GM23248 (cell line): ENCODE measurements around the gene ECSCR. TPM values are rescaled to one million over a fixed set of nuclear protein-coding genes. Genes with fewer than 3 reads are reported as not detected.

ENCODE experiments used
- DNase-seq: peaks from one replicate; pipeline ENCODE4 v3.0.0-alpha.2; 2015
- H2AFZ ChIP-seq: fragments of 200-600 bp; sonication (generic); 2 replicates; pipeline ENCODE4 v1.6.1; 2016; ENCODE audit warnings: antibody characterized with exemption
- H3F3A ChIP-seq: fragments of 200-600 bp; sonication (generic); 2 replicates; pipeline ENCODE4 v1.6.1; 2016; ENCODE audit warnings: mild to moderate bottlenecking, antibody characterized with exemption, mixed run types; ENCODE audit not compliant: insufficient read depth
- H3K27ac ChIP-seq: fragments of 200-600 bp; sonication (generic); 2 replicates; pipeline ENCODE4 v1.5.1; 2016; ENCODE audit warnings: mild to moderate bottlenecking
- H3K27me3 ChIP-seq: fragments of 200-600 bp; sonication (generic); replicated peaks from 2 replicates; pipeline ENCODE4 v1.6.1; 2016; ENCODE audit warnings: mild to moderate bottlenecking; ENCODE audit not compliant: insufficient read depth
- H3K36me3 ChIP-seq: fragments of 200-600 bp; sonication (generic); 2 replicates; pipeline ENCODE4 v1.6.1; 2016; ENCODE audit warnings: low read depth, mild to moderate bottlenecking
- H3K4me1 ChIP-seq: fragments of 200-600 bp; sonication (generic); 2 replicates; pipeline ENCODE4 v1.6.1; 2016; ENCODE audit warnings: mild to moderate bottlenecking; ENCODE audit not compliant: insufficient read depth
- H3K4me2 ChIP-seq: fragments of 200-600 bp; sonication (generic); one replicate; pipeline ENCODE4 v1.6.1; 2016; ENCODE audit warnings: mild to moderate bottlenecking; ENCODE audit not compliant: unreplicated experiment
- H3K4me3 ChIP-seq: fragments of 200-600 bp; sonication (generic); 2 replicates; pipeline ENCODE4 v1.5.1; 2016; ENCODE audit warnings: mild to moderate bottlenecking
- H3K79me2 ChIP-seq: fragments of 200-600 bp; sonication (generic); 2 replicates; pipeline ENCODE4 v1.6.1; 2016; ENCODE audit warnings: mild to moderate bottlenecking; ENCODE audit not compliant: insufficient read depth
- H3K9ac ChIP-seq: fragments of 200-600 bp; sonication (generic); 2 replicates; pipeline ENCODE4 v1.6.1; 2016; ENCODE audit warnings: mild to moderate bottlenecking
- H3K9me2 ChIP-seq: fragments of 200-600 bp; sonication (generic); 2 replicates; pipeline ENCODE4 v1.6.1; 2016; ENCODE audit warnings: mixed run types, mild to moderate bottlenecking, moderate library complexity; ENCODE audit not compliant: insufficient read depth
- H3K9me3 ChIP-seq: fragments of 200-600 bp; sonication (generic); one replicate; pipeline ENCODE4 v1.6.1; 2017; ENCODE audit warnings: low read depth
- H4K20me1 ChIP-seq: fragments of 200-600 bp; sonication (generic); 2 replicates; pipeline ENCODE4 v1.6.0; 2016; ENCODE audit not compliant: insufficient read depth
- EZH2 ChIP-seq: fragments of 200-600 bp; sonication (generic); IDR thresholded peaks from 2 replicates; pipeline ENCODE4 v1.6.1; 2018; ENCODE audit warnings: antibody characterized with exemption, mild to moderate bottlenecking; ENCODE audit not compliant: insufficient read depth, poor library complexity, severe bottlenecking
- EZH2phosphoT487 ChIP-seq: fragments of 200-600 bp; sonication (generic); IDR thresholded peaks from 2 replicates; pipeline ENCODE4 v1.6.1; 2018; ENCODE audit warnings: antibody characterized with exemption, moderate library complexity, mild to moderate bottlenecking, low read depth; ENCODE audit not compliant: insufficient read depth
- WGBS, 2 experiments: methylation state at CpG; one replicate each; pipeline ENCODE4 v1.1.6; 2015 to 2017; ENCODE audit warnings: low lambda C conversion rate in 2 of 2, low coverage in 1 of 2; ENCODE audit errors: missing lambda C conversion rate in 2 of 2; 5-methylcytosine and 5-hydroxymethylcytosine counted together
- in situ Hi-C: fragments of 300-500 bp; cut with MboI; formaldehyde crosslinking; loops from 2 replicates; pipeline ENCODE4 v1.15.0; 2020
- polyA plus RNA-seq: library from polyadenylated mRNA; unstranded; fragments of >200 nt; fragmentation: Nextera tagmentation; extraction: Ambion mirVana; gene quantifications from 2 replicates; pipeline ENCODE4 v1.2.1, GENCODE V29; 2016
- total RNA-seq: library from RNA; depleted of rRNA; stranded (reverse); fragments of >200 nt; shearing (Covaris generic); gene quantifications from 2 replicates; pipeline ENCODE4 v1.2.3, GENCODE V29; 2014

The ECSCR gene
- total and polyA plus RNA-seq, 2 experiments from 2014 or later: 0.41 TPM; not detected in 1

GRCh38 chr5:139472386-139473030, 10.0 kb upstream of the ECSCR start:
- Histone ChIP-seq H3K36me3 (no peaks in the 10 kb centered on the region), H3K4me3 (no peak overlapping the region), H2AFZ (no peak overlapping the region), H3K79me2 (no peaks in the 10 kb centered on the region), H3K27ac (no peak overlapping the region), H3F3A (no peaks in the 10 kb centered on the region), H3K4me2 (no peak overlapping the region), H4K20me1 (no peaks in the 10 kb centered on the region), H3K9me2 (no peaks in the 10 kb centered on the region), H3K27me3 (no peaks in the 10 kb centered on the region), H3K4me1 (peaks cover 11% of the 10 kb centered on the region), H3K9me3 (no peaks in the 10 kb centered on the region), H3K9ac (no peak overlapping the region)
- no peak for DNase-seq
- in situ Hi-C loops: no loop called here
- TF ChIP-seq EZH2phosphoT487 (no peak), EZH2 (no peak)
- WGBS, 2 experiments: 80 to 81% methylated on average over 15 of the region's 15 CpGs

- no peak within 1 kb of the TSS for H3K27ac ChIP-seq
- no peaks in the 10 kb centered on the region for H3K9me3 ChIP-seq
- no peaks in the 10 kb centered on the region for H3K79me2 ChIP-seq
- H3K36me3 ChIP-seq: no peaks in the 10 kb centered on the region
- no peak for DNase-seq
- no peaks in the 10 kb centered on the region for H3K27me3 ChIP-seq
- H3K4me3 ChIP-seq: no peak within 1 kb of the TSS
- WGBS, 2 experiments: 86 to 88% methylated on average over 9 of the region's 9 CpGs
- peaks cover 11% of the 10 kb centered on the region for H3K4me1 ChIP-seq
- H3F3A ChIP-seq: no peaks in the 10 kb centered on the region
- H3K9me2 ChIP-seq: no peaks in the 10 kb centered on the region
- no peak within 1 kb of the TSS for H2AFZ ChIP-seq
- H3K9ac ChIP-seq: no peak within 1 kb of the TSS
- in situ Hi-C loops: no loop called here
- H4K20me1 ChIP-seq: no peaks in the 10 kb centered on the region
- TF ChIP-seq EZH2phosphoT487 (no peak), EZH2 (no peak)
- no peak within 1 kb of the TSS for H3K4me2 ChIP-seq
Observed at GRCh38 chr5:139470821-139471300, 8.3 kb upstream of the ECSCR start, which contains the start of gene SMIM33. TSS of gene SMIM33 (plus strand) at chr5:139471004. CDS start at chr5:139471122, 118 bp downstream.

GRCh38 chr5:139468421-139468931, 5.9 kb upstream of the ECSCR start:
- Histone ChIP-seq H3K36me3 (no peaks in the 10 kb centered on the region), H3K9me3 (no peaks in the 10 kb centered on the region), H3K27me3 (no peaks in the 10 kb centered on the region), H3K4me3 (no peak overlapping the region), H3K4me2 (no peak overlapping the region), H3K9ac (no peak overlapping the region), H2AFZ (no peak overlapping the region), H3K4me1 (peaks cover 3% of the 10 kb centered on the region), H3K79me2 (no peaks in the 10 kb centered on the region), H3F3A (no peaks in the 10 kb centered on the region), H3K9me2 (no peaks in the 10 kb centered on the region), H3K27ac (no peak overlapping the region), H4K20me1 (no peaks in the 10 kb centered on the region)
- WGBS, 2 experiments: 83 to 87% methylated on average over 8 of the region's 8 CpGs
- in situ Hi-C loops: no loop called here
- TF ChIP-seq EZH2phosphoT487 (no peak), EZH2 (no peak)
- DNase-seq: peak; percentile 27

GRCh38 chr5:139461698-139462097, 845 bp downstream of the ECSCR start:
- no peaks in the 10 kb centered on the region for H3K9me2 ChIP-seq
- H3F3A ChIP-seq: peaks cover 7% of the 10 kb centered on the region; the same call in 1 of the 2 replicates
- peaks cover 29% of the 10 kb centered on the region for H3K4me1 ChIP-seq
- peak overlapping the region; percentile 2 for H3K4me2 ChIP-seq
- peak overlapping the region; percentile 8; the same call in 1 of the 2 replicates for H2AFZ ChIP-seq
- TF ChIP-seq EZH2 (no peak), EZH2phosphoT487 (no peak)
- no peaks in the 10 kb centered on the region for H3K27me3 ChIP-seq
- no peaks in the 10 kb centered on the region for H3K36me3 ChIP-seq
- WGBS, 2 experiments: 60 to 63% methylated on average over 5 of the region's 5 CpGs
- no peaks in the 10 kb centered on the region for H4K20me1 ChIP-seq
- in situ Hi-C loops: no loop called here
- no peaks in the 10 kb centered on the region for H3K79me2 ChIP-seq
- DNase-seq: peak; percentile 84
- 0 out of 2 replicates have a peak overlapping the region, but pooled peaks have one; percentile 9 for H3K27ac ChIP-seq
- H3K9ac ChIP-seq: no peak overlapping the region
- no peak overlapping the region for H3K4me3 ChIP-seq
- H3K9me3 ChIP-seq: no peaks in the 10 kb centered on the region
